Vagina (tissue), 2 donors: Measurements from ENCODE around the gene IMPA2. TPM values are rescaled to one million over a fixed set of nuclear protein-coding genes. Genes with fewer than 3 reads are reported as not detected.
"Not testable (repeated sequence)": the region's sequence is repeated elsewhere in the genome, so short reads cannot be mapped to it uniquely, and the experiment has no call there.

ENCODE experiments used
- DNase-seq, 2 donors: peaks; one replicate each; pipeline ENCODE4 v3.0.0-alpha.2; 2017; ENCODE audit errors: extremely low spot score in 2 of 2
- H3K27ac ChIP-seq: fragments of 200-600 bp; sonication (generic); one replicate; pipeline ENCODE4 v1.5.1; 2019
- H3K27me3 ChIP-seq: fragments of 200-600 bp; sonication (generic); one replicate; pipeline ENCODE4 v1.5.1; 2019
- H3K36me3 ChIP-seq, 2 donors: fragments of 200-600 bp; sonication (generic); one replicate each; pipeline ENCODE4 v1.5.1; 2017 to 2019
- H3K4me1 ChIP-seq: fragments of 200-600 bp; sonication (generic); one replicate; pipeline ENCODE4 v1.5.1; 2019
- H3K4me3 ChIP-seq, 2 donors: fragments of 200-600 bp; sonication (generic); 1 replicate in 1 of 2; 2 replicates in 1 of 2; pipeline ENCODE4 v1.5.1; 2016 to 2019
- H3K9me3 ChIP-seq: fragments of 200-600 bp; sonication (generic); one replicate; pipeline ENCODE4 v1.5.1; 2019
- POLR2A ChIP-seq, 2 donors: fragments of 450-650 bp; IDR thresholded peaks; one replicate each; pipeline ENCODE4 v1.6.1; 2017; ENCODE audit warnings: antibody characterized with exemption in 2 of 2, mild to moderate bottlenecking in 2 of 2, moderate library complexity in 2 of 2
- POLR2AphosphoS5 ChIP-seq, 2 donors: sonication (generic); formaldehyde crosslinking; IDR thresholded peaks; one replicate each; pipeline ENCODE4 v1.9.0; 2017; ENCODE audit warnings: antibody characterized with exemption in 2 of 2, mild to moderate bottlenecking in 2 of 2, low read depth in 1 of 2; ENCODE audit not compliant: insufficient read depth in 1 of 2
- intact Hi-C: fragments of 100-400 bp; cut with DNase I; formaldehyde crosslinking; loops from one replicate; pipeline ENCODE4 v1.15.1; 2023
- small RNA-seq: library from RNA; depleted of rRNA; stranded (forward); fragments of <200 nt; gene quantifications from one replicate; pipeline ENCODE3, GENCODE V24; 2016
- total RNA-seq: library from RNA; depleted of rRNA; stranded (reverse); fragments of >200 nt; gene quantifications from one replicate; pipeline ENCODE4 v1.2.3, GENCODE V29; 2016
- TF ChIP-seq, protein P1 (sequence below), 3 experiments: fragments of 450-650 bp in 2 of 3; fragments of 200-600 bp in 1 of 3; sonication (generic) in 1 of 3; IDR thresholded peaks; one replicate each; pipeline ENCODE4 v1.5.1; 2017 to 2019; ENCODE audit warnings: antibody characterized with exemption in 3 of 3, mild to moderate bottlenecking in 2 of 3, moderate library complexity in 2 of 3

Gene IMPA2
- total RNA-seq, 1 donor from 2014 or later, result 128 TPM

DNA sequence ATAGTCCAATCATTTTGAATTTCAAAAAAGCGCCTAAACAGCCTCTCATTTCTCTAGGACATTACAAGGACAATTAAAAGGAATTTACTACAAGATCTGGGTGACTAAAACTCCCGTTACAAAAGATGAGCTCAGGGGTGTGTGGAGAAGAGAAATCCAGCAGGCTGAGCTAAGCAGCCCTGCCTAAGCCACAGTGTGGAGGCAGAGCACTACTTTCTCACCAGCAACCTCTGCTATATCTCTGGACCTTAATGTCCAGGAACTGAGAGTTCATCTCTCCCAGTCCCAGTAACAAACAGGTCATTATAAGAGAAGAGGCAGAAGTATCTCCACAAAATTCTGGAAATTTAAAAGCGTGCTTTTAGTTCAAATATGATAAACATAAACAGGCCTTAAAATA, 93.4 kb downstream of the IMPA2 start:
- Histone ChIP-seq H3K9me3 (no peaks in the 10 kb centered on the region), H3K36me3 (no peaks in the 10 kb centered on the region), H3K4me3 (no peak overlapping the region), H3K4me1 (peaks cover 4% of the 10 kb centered on the region), H3K27me3 (no peaks in the 10 kb centered on the region), H3K27ac (no peak overlapping the region)
- TF ChIP-seq POLR2AphosphoS5 (IDR thresholded peaks at IDR 0.05; ENCODE audit: insufficient read depth in 1 of 2, low read depth in 1 of 2) (no peak), POLR2A (IDR thresholded peaks at IDR 0.05) (no peak)
- TF ChIP-seq, protein P1, sequence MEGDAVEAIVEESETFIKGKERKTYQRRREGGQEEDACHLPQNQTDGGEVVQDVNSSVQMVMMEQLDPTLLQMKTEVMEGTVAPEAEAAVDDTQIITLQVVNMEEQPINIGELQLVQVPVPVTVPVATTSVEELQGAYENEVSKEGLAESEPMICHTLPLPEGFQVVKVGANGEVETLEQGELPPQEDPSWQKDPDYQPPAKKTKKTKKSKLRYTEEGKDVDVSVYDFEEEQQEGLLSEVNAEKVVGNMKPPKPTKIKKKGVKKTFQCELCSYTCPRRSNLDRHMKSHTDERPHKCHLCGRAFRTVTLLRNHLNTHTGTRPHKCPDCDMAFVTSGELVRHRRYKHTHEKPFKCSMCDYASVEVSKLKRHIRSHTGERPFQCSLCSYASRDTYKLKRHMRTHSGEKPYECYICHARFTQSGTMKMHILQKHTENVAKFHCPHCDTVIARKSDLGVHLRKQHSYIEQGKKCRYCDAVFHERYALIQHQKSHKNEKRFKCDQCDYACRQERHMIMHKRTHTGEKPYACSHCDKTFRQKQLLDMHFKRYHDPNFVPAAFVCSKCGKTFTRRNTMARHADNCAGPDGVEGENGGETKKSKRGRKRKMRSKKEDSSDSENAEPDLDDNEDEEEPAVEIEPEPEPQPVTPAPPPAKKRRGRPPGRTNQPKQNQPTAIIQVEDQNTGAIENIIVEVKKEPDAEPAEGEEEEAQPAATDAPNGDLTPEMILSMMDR (IDR thresholded peaks at IDR 0.05), result no peak
- no peak for DNase-seq
- intact Hi-C loops, result no loop called here

DNA sequence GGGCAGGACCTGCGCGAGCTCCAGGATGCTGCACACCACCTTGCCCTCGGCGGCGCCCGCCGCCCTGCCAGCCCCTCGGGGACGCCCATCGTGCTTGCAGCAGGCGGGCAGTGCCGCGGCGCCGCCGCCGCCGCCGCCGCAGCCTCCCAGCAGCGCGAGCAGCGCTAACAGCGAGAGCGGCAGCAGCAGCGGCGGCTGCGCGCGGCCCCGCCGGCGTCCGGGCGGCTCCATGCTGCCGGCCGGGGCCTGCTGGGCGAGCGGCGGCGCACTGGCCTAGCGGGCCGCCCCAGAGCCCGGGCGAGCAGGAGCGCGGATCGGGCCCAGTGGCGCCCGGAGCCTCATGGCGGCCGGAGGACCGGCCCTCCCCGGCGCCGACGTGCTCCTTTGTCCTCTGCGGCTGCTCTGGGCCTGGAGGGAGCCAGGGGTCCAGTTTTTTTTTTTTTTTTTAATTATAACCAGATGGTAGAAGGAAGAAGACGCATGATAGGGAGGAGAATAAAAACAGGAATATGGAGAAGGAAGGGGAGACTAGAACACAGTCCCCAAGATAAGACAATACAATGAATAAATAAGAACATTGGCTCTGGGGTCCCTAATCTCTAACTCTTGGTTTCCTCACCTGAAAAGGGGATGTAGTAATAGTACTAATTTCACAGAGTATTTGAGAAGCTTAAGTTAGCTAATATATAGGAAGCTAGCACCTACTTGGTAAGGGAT, 95.3 kb downstream of the IMPA2 start:
- H3K4me1 ChIP-seq, result peaks cover 6% of the 10 kb centered on the region
- H3K4me3 ChIP-seq, result peak overlapping the region; percentile 15 to 22
- no peaks in the 10 kb centered on the region for H3K27me3 ChIP-seq
- intact Hi-C loops, result no loop called here
- H3K27ac ChIP-seq, result no peak overlapping the region
- H3K9me3 ChIP-seq, result no peaks in the 10 kb centered on the region
- no peaks in the 10 kb centered on the region for H3K36me3 ChIP-seq
- no peak for TF ChIP-seq POLR2A (IDR thresholded peaks at IDR 0.05)
- TF ChIP-seq, protein P1 (IDR thresholded peaks at IDR 0.05), result no peak
- no peak for TF ChIP-seq POLR2AphosphoS5 (IDR thresholded peaks at IDR 0.05; ENCODE audit: insufficient read depth in 1 of 2, low read depth in 1 of 2)
- no peak for DNase-seq

DNA sequence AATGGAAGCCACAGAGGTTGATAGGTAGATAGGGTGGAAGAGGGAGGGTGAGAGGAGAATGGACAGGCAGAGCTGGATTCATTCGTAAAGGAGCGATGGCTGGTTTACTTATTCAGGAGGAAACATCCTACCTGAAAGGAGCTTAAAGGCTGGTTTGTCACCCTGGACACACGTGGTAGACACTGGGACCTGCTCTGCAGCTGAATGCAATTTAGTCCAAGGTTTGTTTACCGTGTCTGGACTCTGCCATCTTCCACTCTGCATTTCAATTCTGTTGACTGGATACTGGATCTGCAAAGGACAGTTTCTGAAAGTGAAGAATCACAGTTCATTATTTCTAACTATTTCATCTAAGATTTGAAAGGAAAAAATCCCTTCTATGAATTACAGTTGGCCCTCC, 96.7 kb downstream of the IMPA2 start:
- H3K4me1 ChIP-seq, H3K27me3 ChIP-seq, DNase-seq, H3K27ac ChIP-seq, intact Hi-C loops, H3K36me3 ChIP-seq, H3K9me3 ChIP-seq, H3K4me3 ChIP-seq: not testable (repeated sequence)

DNA sequence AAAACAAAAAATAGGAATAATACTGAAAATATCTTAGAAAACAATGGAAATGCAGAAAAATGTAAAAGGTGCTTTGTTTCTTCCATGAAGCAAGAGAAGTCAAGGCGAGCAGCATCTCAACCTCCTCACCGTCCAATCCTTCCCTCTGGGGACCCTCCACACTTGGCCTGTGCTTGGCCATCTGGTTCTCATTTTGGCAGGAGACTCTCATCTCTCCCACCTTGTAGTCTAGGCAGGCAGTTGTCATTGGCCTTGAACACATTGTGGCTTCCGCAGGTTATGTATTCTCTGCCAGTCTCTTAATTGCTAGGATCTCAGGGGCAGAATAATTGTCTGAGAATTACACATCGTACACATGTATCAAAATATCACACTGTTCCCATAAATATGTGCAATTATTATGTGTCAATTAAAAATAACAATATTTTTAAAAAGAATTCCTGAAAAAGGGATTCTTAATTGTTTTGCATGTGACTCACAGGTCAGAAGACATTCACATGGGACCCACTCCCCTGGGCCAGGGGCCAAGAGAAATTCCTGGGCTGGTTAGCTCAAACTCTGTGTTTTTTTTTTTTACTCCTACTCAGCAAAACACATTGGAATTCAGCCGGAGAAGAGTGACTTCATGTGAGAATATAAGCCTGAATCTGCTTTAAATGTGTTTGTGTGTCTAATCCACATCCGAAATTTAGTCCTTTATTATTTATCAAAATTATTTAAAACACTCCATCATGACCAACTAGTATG, 98.4 kb downstream of the IMPA2 start:
- H3K4me3 ChIP-seq, result no peak overlapping the region
- no peak for TF ChIP-seq POLR2A (IDR thresholded peaks at IDR 0.05)
- TF ChIP-seq, protein P1 (IDR thresholded peaks at IDR 0.05), result no peak
- no peak for TF ChIP-seq POLR2AphosphoS5 (IDR thresholded peaks at IDR 0.05; ENCODE audit: insufficient read depth in 1 of 2, low read depth in 1 of 2)
- H3K27ac ChIP-seq, result no peak overlapping the region
- H3K36me3 ChIP-seq, result no peaks in the 10 kb centered on the region
- no peaks in the 10 kb centered on the region for H3K9me3 ChIP-seq
- DNase-seq, result no peak
- no peaks in the 10 kb centered on the region for H3K27me3 ChIP-seq
- H3K4me1 ChIP-seq, result peaks cover 6% of the 10 kb centered on the region
- intact Hi-C loops, result no loop called here

Small RNA genes within 50 kb of the gene (small RNA-seq; reads per million reads assigned to genes)
- not detected for gene AP001542.1

Other genes starting within 250 kb of the IMPA2 start
- gene CHMP1B, start 130.1 kb upstream of the IMPA2 start, total RNA-seq, result 44.7 TPM
- gene MPPE1, start 73.2 kb upstream of the IMPA2 start, total RNA-seq, result 24.6 TPM
- 1.2 TPM for gene ANKRD62, start 112.3 kb downstream of the IMPA2 start, total RNA-seq